Spleen (tissue), 7 donors: ENCODE results near the gene CDC42BPB.

ENCODE experiments used
- CTCF ChIP-seq, 11 experiments: fragments of 200-600 bp in 7 of 11; fragments of 450-650 bp in 4 of 11; sonication (generic) in 4 of 11; IDR thresholded peaks in 8 of 11; conservative IDR thresholded peaks in 3 of 11; 1 replicate in 7 of 11; 2 replicates in 4 of 11; pipeline versions ENCODE4 v1.4.0 to v1.8.0; 2016 to 2021; ENCODE audit warnings: antibody characterized with exemption in 11 of 11, inconsistent platforms in 4 of 11, mild to moderate bottlenecking in 1 of 11
- POLR2A ChIP-seq, 3 donors: fragments of 450-650 bp; IDR thresholded peaks; one replicate each; pipeline ENCODE4 v1.5.1; 2017; ENCODE audit warnings: antibody characterized with exemption in 3 of 3, mild to moderate bottlenecking in 1 of 3
- POLR2AphosphoS5 ChIP-seq, 3 donors: sonication (generic); formaldehyde crosslinking; IDR thresholded peaks; one replicate each; pipeline ENCODE4 v1.5.1; 2017; ENCODE audit warnings: antibody characterized with exemption in 3 of 3
- donor health status: DM: no; HTN: no; CAD: no; lungs with moderate emphysema.
- donor health status: DM: no; HTN: no; CAD: no.
- donor health status: DM: no; HTN: no; CAD: no.

GRCh38 chr14:103094406-103095209 lies 37.3 kb upstream of the CDC42BPB start, which contains the start of gene EXOC3L4:
- TF ChIP-seq CTCF (IDR thresholded peaks at IDR 0.05 in 8 of 11, conservative IDR thresholded peaks at IDR 0.05 in 3 of 11): no peak
- no peak for TF ChIP-seq POLR2A (IDR thresholded peaks at IDR 0.05)
- TF ChIP-seq POLR2AphosphoS5 (IDR thresholded peaks at IDR 0.05): peak in 2 of 3 donors; percentile 52 to 55
